Muscle layer of colon (tissue), 2 donors: Measurements from ENCODE around the gene LEMD2.
"Not testable (repeated sequence)": the region's sequence is repeated elsewhere in the genome, so short reads cannot be mapped to it uniquely, and the experiment has no call there.

Source experiments
- H3K27ac ChIP-seq: one replicate; pipeline ENCODE4 v1.7.0; 2013; ENCODE audit warnings: low read depth, mild to moderate bottlenecking, low read length, moderate library complexity
- H3K27me3 ChIP-seq, 2 donors: one replicate each; pipeline ENCODE4 v1.7.0; 2013; ENCODE audit warnings: low read length in 2 of 2, mild to moderate bottlenecking in 2 of 2; ENCODE audit not compliant: insufficient read depth in 2 of 2, control insufficient read depth in 1 of 2
- H3K36me3 ChIP-seq: one replicate; pipeline ENCODE4 v1.7.0; 2013; ENCODE audit warnings: mild to moderate bottlenecking, low read length; ENCODE audit not compliant: insufficient read depth
- H3K4me1 ChIP-seq: one replicate; pipeline ENCODE4 v1.7.0; 2013; ENCODE audit warnings: mild to moderate bottlenecking, low read length; ENCODE audit not compliant: insufficient read depth
- H3K4me3 ChIP-seq, 2 donors: one replicate each; pipeline ENCODE4 v1.7.0; 2013; ENCODE audit warnings: low read length in 2 of 2, low read depth in 1 of 2, mild to moderate bottlenecking in 1 of 2, moderate library complexity in 1 of 2
- H3K9ac ChIP-seq: one replicate; pipeline ENCODE4 v1.7.0; 2013; ENCODE audit warnings: low read length
- H3K9me3 ChIP-seq: one replicate; pipeline ENCODE4 v1.7.0; 2013; ENCODE audit warnings: mild to moderate bottlenecking, low read length
- donor health status: abdominal sarcoma.
- donor health status: Adenocarcinoma of cecum.

LEMD2 gene

GRCh38 chr6:33788694-33789549 is at the start of gene LEMD2:
LEMD2 (minus strand) TSS chr6:33789130; CDS start chr6:33789116, 14 bp downstream.
- no peaks in the 10 kb centered on the region for H3K27me3 ChIP-seq
- H3K4me1 ChIP-seq, result peaks cover 39% of the 10 kb centered on the region
- H3K4me3 ChIP-seq, result peak within 1 kb of the TSS; percentile 60 to 88
- H3K36me3 ChIP-seq, result peaks cover 18% of the 10 kb centered on the region
- H3K9me3 ChIP-seq, result no peaks in the 10 kb centered on the region
- H3K9ac ChIP-seq, result peak within 1 kb of the TSS; percentile 89
- H3K27ac ChIP-seq, result peak within 1 kb of the TSS; percentile 94

- no peak overlapping the region for H3K27ac ChIP-seq
- no peaks in the 10 kb centered on the region for H3K27me3 ChIP-seq
- H3K4me1 ChIP-seq, result peaks cover 13% of the 10 kb centered on the region
- H3K9me3 ChIP-seq, result no peaks in the 10 kb centered on the region
- no peaks in the 10 kb centered on the region for H3K36me3 ChIP-seq
- H3K9ac ChIP-seq, result no peak overlapping the region
- no peak overlapping the region for H3K4me3 ChIP-seq
Measured at GRCh38 chr6:33837971-33838665, 49.2 kb upstream of the LEMD2 start.

GRCh38 chr6:33836806-33837469 is 48.0 kb upstream of the LEMD2 start:
- no peaks in the 10 kb centered on the region for H3K9me3 ChIP-seq
- no peak overlapping the region for H3K4me3 ChIP-seq
- no peak overlapping the region for H3K9ac ChIP-seq
- H3K4me1 ChIP-seq, result peaks cover 13% of the 10 kb centered on the region
- no peaks in the 10 kb centered on the region for H3K36me3 ChIP-seq
- no peaks in the 10 kb centered on the region for H3K27me3 ChIP-seq
- H3K27ac ChIP-seq, result no peak overlapping the region

GRCh38 chr6:33834401-33835392 is 45.8 kb upstream of the LEMD2 start:
- Histone ChIP-seq H3K9ac (no peak overlapping the region), H3K9me3 (no peaks in the 10 kb centered on the region), H3K4me1 (peaks cover 2% of the 10 kb centered on the region), H3K27me3 (no peaks in the 10 kb centered on the region), H3K27ac (no peak overlapping the region), H3K4me3 (no peak overlapping the region), H3K36me3 (no peaks in the 10 kb centered on the region)

GRCh38 chr6:33833599-33833998 is 44.7 kb upstream of the LEMD2 start:
- H3K4me1 ChIP-seq, result peaks cover 4% of the 10 kb centered on the region
- no peaks in the 10 kb centered on the region for H3K36me3 ChIP-seq
- H3K27me3 ChIP-seq, result no peaks in the 10 kb centered on the region
- H3K27ac ChIP-seq, result no peak overlapping the region
- H3K9me3 ChIP-seq, result no peaks in the 10 kb centered on the region
- H3K4me3 ChIP-seq, result no peak overlapping the region
- H3K9ac ChIP-seq, result no peak overlapping the region

- not testable (repeated sequence) for H3K36me3 ChIP-seq, H3K27me3 ChIP-seq, H3K9me3 ChIP-seq, H3K9ac ChIP-seq, H3K4me3 ChIP-seq, H3K27ac ChIP-seq
- H3K4me1 ChIP-seq, result peaks cover 12% of the 10 kb centered on the region
Measured at GRCh38 chr6:33832831-33833230, 43.9 kb upstream of the LEMD2 start.

- H3K4me3 ChIP-seq, H3K27me3 ChIP-seq, H3K36me3 ChIP-seq, H3K9ac ChIP-seq, H3K27ac ChIP-seq, H3K9me3 ChIP-seq: not testable (repeated sequence)
- H3K4me1 ChIP-seq, result peaks cover 19% of the 10 kb centered on the region
Measured at GRCh38 chr6:33831725-33832124, 42.8 kb upstream of the LEMD2 start.

GRCh38 chr6:33830635-33831240 is 41.8 kb upstream of the LEMD2 start:
- Histone ChIP-seq H3K27me3 (no peaks in the 10 kb centered on the region), H3K9ac (no peak overlapping the region), H3K4me3 (no peak overlapping the region), H3K27ac (no peak overlapping the region), H3K9me3 (no peaks in the 10 kb centered on the region), H3K4me1 (peaks cover 19% of the 10 kb centered on the region), H3K36me3 (no peaks in the 10 kb centered on the region)

GRCh38 chr6:33828764-33829731 is 40.1 kb upstream of the LEMD2 start:
- no peaks in the 10 kb centered on the region for H3K9me3 ChIP-seq
- H3K27ac ChIP-seq, result peak overlapping the region; percentile 25
- no peak overlapping the region for H3K9ac ChIP-seq
- no peaks in the 10 kb centered on the region for H3K36me3 ChIP-seq
- no peaks in the 10 kb centered on the region for H3K27me3 ChIP-seq
- no peak overlapping the region for H3K4me3 ChIP-seq
- peaks cover 19% of the 10 kb centered on the region for H3K4me1 ChIP-seq

- no peak overlapping the region for H3K4me3 ChIP-seq
- no peaks in the 10 kb centered on the region for H3K27me3 ChIP-seq
- no peaks in the 10 kb centered on the region for H3K9me3 ChIP-seq
- no peak overlapping the region for H3K9ac ChIP-seq
- H3K27ac ChIP-seq, result no peak overlapping the region
- H3K36me3 ChIP-seq, result no peaks in the 10 kb centered on the region
- H3K4me1 ChIP-seq, result peaks cover 19% of the 10 kb centered on the region
Measured at GRCh38 chr6:33828452-33828763, 39.5 kb upstream of the LEMD2 start.
